ENCODE results near the gene ZNF446.

- no peak for TF ChIP-seq CTCF (IDR thresholded peaks at IDR 0.05)
- no peak for TF ChIP-seq POLR2A (IDR thresholded peaks at IDR 0.05)
These were observed 1.7 kb downstream of the ZNF446 start for GRCh38 chr19:58477871-58478270.

Data from right lobe of liver (tissue), 4 donors.